Endothelial cell of umbilical vein (primary cell): ENCODE measurements around the gene C10orf88. TPM values are rescaled to one million over a fixed set of nuclear protein-coding genes. Genes with fewer than 3 reads are reported as not detected.

Source experiments
- BruUV-seq: library from RNA; stranded (reverse); fragments of 400-500 nt; replicated peaks from 2 replicates; lab custom pipeline; 2021; lab: Mats Ljungman, UMichigan
- CTCF ChIA-PET: fragments of 300-600, 350-600 bp; sonication (Branson Sonifier 250); formaldehyde crosslinking; loops from one replicate; lab custom pipeline; 2021; ENCODE audit warnings: antibody characterized with exemption, inconsistent platforms; lab: Charles Lee
- POLR2A ChIA-PET: fragments of 300-600, 350-600 bp; sonication (Branson Sonifier 250); formaldehyde crosslinking; loops from one replicate; lab custom pipeline; 2021; ENCODE audit warnings: antibody characterized with exemption, inconsistent platforms; lab: Charles Lee
- DNase-seq: peaks from one replicate; pipeline ENCODE4 v3.0.0-alpha.2; 2011; ENCODE audit warnings: low read depth, low spot score
- FAIRE-seq: peaks from 2 replicates; lab custom pipeline; 2011; peaks lifted over from hg19 to GRCh38; lab: Jason Lieb, UNC
- H2AFZ ChIP-seq: 2 replicates; pipeline ENCODE4 v1.6.0; 2012; ENCODE audit warnings: low read depth, low read length, control low read depth, inconsistent platforms
- H3K27ac ChIP-seq: 2 replicates; pipeline ENCODE4 v1.5.1; 2011; ENCODE audit warnings: low read depth, mild to moderate bottlenecking, control low read depth, low read length, moderate library complexity; ENCODE audit not compliant: insufficient read depth
- H3K27me3 ChIP-seq, 2 experiments: 2 replicates each; pipeline versions ENCODE4 v1.6.0 to v1.6.1; 2011; ENCODE audit warnings: low read length in 2 of 2, mixed read lengths in 1 of 2; ENCODE audit not compliant: control insufficient read depth in 2 of 2, insufficient read depth in 2 of 2
- H3K36me3 ChIP-seq, 2 experiments: 2 replicates in 1 of 2; 3 replicates in 1 of 2; pipeline ENCODE4 v1.5.1; 2011; ENCODE audit warnings: low read length in 2 of 2, mild to moderate bottlenecking in 1 of 2, moderate library complexity in 1 of 2; ENCODE audit not compliant: control insufficient read depth in 2 of 2, insufficient read depth in 2 of 2; ENCODE audit errors: extremely low read depth in 1 of 2
- H3K4me1 ChIP-seq: 3 replicates; pipeline ENCODE4 v1.5.1; 2011; ENCODE audit warnings: mild to moderate bottlenecking, low read length; ENCODE audit not compliant: control insufficient read depth, insufficient read depth; ENCODE audit errors: extremely low read depth
- H3K4me2 ChIP-seq: 2 replicates; pipeline ENCODE4 v1.6.1; 2011; ENCODE audit warnings: low read length, control low read depth, mixed read lengths; ENCODE audit not compliant: insufficient read depth
- H3K4me3 ChIP-seq, 3 experiments: fragments of 200-600 bp in 1 of 3; sonication (generic), shearing (Covaris generic) in 1 of 3; replicated peaks in 1 of 3; 2 replicates each; pipeline ENCODE4 v1.5.1; 2011 to 2016; ENCODE audit warnings: control low read depth in 3 of 3, low read length in 3 of 3, mild to moderate bottlenecking in 2 of 3, inconsistent platforms in 1 of 3, low read depth in 1 of 3, moderate library complexity in 1 of 3; ENCODE audit not compliant: insufficient read depth in 1 of 3
- H3K79me2 ChIP-seq: 2 replicates; pipeline ENCODE4 v1.6.0; 2012; ENCODE audit warnings: low read length, inconsistent platforms; ENCODE audit not compliant: control insufficient read depth, insufficient read depth
- H3K9ac ChIP-seq: replicated peaks from 2 replicates; pipeline ENCODE3; 2011; ENCODE audit warnings: low read length, control low read depth; ENCODE audit not compliant: insufficient read depth; ENCODE audit errors: extremely low read depth
- H3K9me1 ChIP-seq: replicated peaks from 3 replicates; pipeline ENCODE4 v1.6.0; 2011; ENCODE audit warnings: mild to moderate bottlenecking, low read length; ENCODE audit not compliant: control insufficient read depth, insufficient read depth; ENCODE audit errors: extremely low read depth
- H3K9me3 ChIP-seq: replicated peaks from 2 replicates; pipeline ENCODE4 v1.5.1; 2012; ENCODE audit warnings: low read length, inconsistent platforms; ENCODE audit not compliant: control insufficient read depth, insufficient read depth
- H4K20me1 ChIP-seq: replicated peaks from 2 replicates; pipeline ENCODE3; 2011; ENCODE audit warnings: mild to moderate bottlenecking, low read length; ENCODE audit not compliant: control insufficient read depth, insufficient read depth; ENCODE audit errors: extremely low read depth
- CTCF ChIP-seq, 2 donors: IDR thresholded peaks; 1 replicate in 1 of 2; 2 replicates in 1 of 2; pipeline ENCODE4 v1.5.1; 2011; ENCODE audit warnings: low read length in 2 of 2, mild to moderate bottlenecking in 2 of 2, moderate library complexity in 2 of 2, control low read depth in 1 of 2, inconsistent platforms in 1 of 2, low read depth in 1 of 2; ENCODE audit not compliant: insufficient read depth in 1 of 2; ENCODE audit errors: extremely low read depth in 1 of 2
- EZH2 ChIP-seq: IDR thresholded peaks from 2 replicates; pipeline ENCODE4 v1.6.1; 2012; ENCODE audit warnings: borderline replicate concordance, low read depth, mild to moderate bottlenecking, moderate library complexity, low read length, inconsistent platforms; ENCODE audit not compliant: severe bottlenecking
- FOS ChIP-seq: IDR thresholded peaks from 2 replicates; pipeline ENCODE4 v1.6.1; 2011; ENCODE audit warnings: mild to moderate bottlenecking, low read length, moderate library complexity, borderline replicate concordance; ENCODE audit not compliant: insufficient read depth
- GATA2 ChIP-seq: IDR thresholded peaks from 2 replicates; pipeline ENCODE4 v1.7.0; 2011; ENCODE audit warnings: low read depth, mild to moderate bottlenecking, moderate library complexity, mixed read lengths, low read length; ENCODE audit not compliant: insufficient read length, insufficient read depth
- JUN ChIP-seq: IDR thresholded peaks from 2 replicates; pipeline ENCODE4 v1.6.1; 2011; ENCODE audit warnings: borderline replicate concordance, low read depth; ENCODE audit not compliant: insufficient read length, insufficient read depth
- MAX ChIP-seq: IDR thresholded peaks from 2 replicates; pipeline ENCODE4 v1.6.1; 2011; ENCODE audit not compliant: insufficient read depth, insufficient read length
- MYC ChIP-seq: IDR thresholded peaks from one replicate; pipeline ENCODE4 v1.6.1; 2011; ENCODE audit warnings: mild to moderate bottlenecking, low read depth, low read length
- POLR2A ChIP-seq: IDR thresholded peaks from 2 replicates; pipeline ENCODE4 v1.6.1; 2012; ENCODE audit warnings: low read depth, mild to moderate bottlenecking, control low read depth, low read length
- POLR2AphosphoS5 ChIP-seq: IDR thresholded peaks from 2 replicates; pipeline ENCODE4 v1.6.1; 2012; ENCODE audit warnings: low read depth, mild to moderate bottlenecking, control low read depth, low read length, moderate library complexity; ENCODE audit not compliant: insufficient read depth
- dilution Hi-C: fragments of 300-500 bp; cut with MboI; formaldehyde crosslinking; loops from one replicate; pipeline ENCODE4 v1.15.0; 2019; ENCODE audit warnings: low sequenced_read_pairs; ENCODE audit not compliant: extremely low pct_ligation_motif_present
- intact Hi-C: fragments of 100-400 bp; cut with micrococcal nuclease; formaldehyde crosslinking; loops from one replicate; pipeline ENCODE4 v1.10.0; 2022
- polyA plus RNA-seq, 4 experiments: library from polyadenylated mRNA; depleted of rRNA in 3 of 4; stranded (reverse) in 3 of 4; unstranded in 1 of 4; fragments of >200 nt; gene quantifications; 2 replicates each; pipeline versions ENCODE4 v1.2.1 to v1.2.3, GENCODE V29; 2011 to 2012; ENCODE audit warnings: missing spikeins in 1 of 4
- total RNA-seq: library from RNA; stranded (reverse); gene quantifications from 2 replicates; pipeline ENCODE4 v1.2.3, GENCODE V29; 2021

C10orf88 gene
- total and polyA plus RNA-seq, 2 donors (not counting 3 experiments of a cell fraction or from before 2014, with no cell fraction given), result 3.6 to 13.2 TPM

GRCh38 chr10:122966879-122967278 is 12.9 kb upstream of the C10orf88 start:
- H3K9me3 ChIP-seq, result no peaks in the 10 kb centered on the region
- TF ChIP-seq POLR2AphosphoS5 (no peak), POLR2A (no peak), MYC (no peak), MAX (no peak), JUN (no peak), EZH2 (no peak), GATA2 (no peak), FOS (no peak), CTCF (IDR thresholded peaks at IDR 0.05; ENCODE audit: extremely low read depth in 1 of 2, insufficient read depth in 1 of 2, low read depth in 1 of 2, low read length in 2 of 2) (no peak)
- H3K4me1 ChIP-seq, result no peaks in the 10 kb centered on the region
- no peak for FAIRE-seq
- H3K4me2 ChIP-seq, result no peak overlapping the region
- H3K9me1 ChIP-seq, result no peaks in the 10 kb centered on the region
- no peak overlapping the region for H3K4me3 ChIP-seq
- H3K27me3 ChIP-seq, result peaks cover 0 to 1% of the 10 kb centered on the region in 2 experiments
- intact Hi-C loops, result no loop called here
- H4K20me1 ChIP-seq, result no peaks in the 10 kb centered on the region
- H3K36me3 ChIP-seq, result no peaks in the 10 kb centered on the region
- no peak overlapping the region for H2AFZ ChIP-seq
- DNase-seq, result no peak
- no TSS peak for BruUV-seq
- CTCF ChIA-PET, result interaction anchor here (0.8 kb wide), 1 partner anchor 9 kb away, joined by 3 read pairs; no protein-coding TSS in a partner anchor
- no peaks in the 10 kb centered on the region for H3K79me2 ChIP-seq
- H3K27ac ChIP-seq, result no peak overlapping the region
- no peak overlapping the region for H3K9ac ChIP-seq
- POLR2A ChIA-PET, result no interaction called here
- dilution Hi-C loops, result no loop called here
